Measurements from ENCODE around the gene BDKRB2.

The BDKRB2 gene

GRCh38 chr14:96274122-96274521 is 69.5 kb downstream of the BDKRB2 start:
- DNase-seq, result no peak

GRCh38 chr14:96274543-96274942 is 69.9 kb downstream of the BDKRB2 start:
- no peak for DNase-seq

GRCh38 chr14:96275177-96276112 is 70.8 kb downstream of the BDKRB2 start:
- DNase-seq, result peak; percentile 34

GRCh38 chr14:96277890-96278289 is 73.3 kb downstream of the BDKRB2 start:
- no peak for DNase-seq

GRCh38 chr14:96279564-96279963 is 74.9 kb downstream of the BDKRB2 start:
- no peak for DNase-seq

GRCh38 chr14:96280104-96280503 is 75.5 kb downstream of the BDKRB2 start:
- no peak for DNase-seq

GRCh38 chr14:96281486-96281885 is 76.8 kb downstream of the BDKRB2 start:
- DNase-seq, result no peak

GRCh38 chr14:96284008-96284407 is 79.4 kb downstream of the BDKRB2 start:
- no peak for DNase-seq

- DNase-seq, result no peak
Observed at GRCh38 chr14:96284430-96284829, 79.8 kb downstream of the BDKRB2 start.

GRCh38 chr14:96285667-96286066 is 81.0 kb downstream of the BDKRB2 start:
- no peak for DNase-seq

GRCh38 chr14:96286251-96286650 is 81.6 kb downstream of the BDKRB2 start:
- no peak for DNase-seq

- no peak for DNase-seq
Observed at GRCh38 chr14:96287856-96288255, 83.2 kb downstream of the BDKRB2 start.

Data from T1000 (cell line).